Smooth muscle cell (in vitro differentiated cells): Measurements from ENCODE around the gene HLA-DRA. TPM values are rescaled to one million over a fixed set of nuclear protein-coding genes. Genes with fewer than 3 reads are reported as not detected.

ENCODE experiments used
- DNase-seq: peaks from one replicate; lab custom pipeline; 2025; ENCODE audit not compliant: unreplicated experiment; lab: John Stamatoyannopoulos, UW
- H2AFZ ChIP-seq: fragments of 200-600 bp; sonication (generic); 2 replicates; pipeline ENCODE4 v1.6.0; 2016; ENCODE audit warnings: antibody characterized with exemption, low read depth, mild to moderate bottlenecking
- H3F3A ChIP-seq: fragments of 200-600 bp; sonication (generic); 2 replicates; pipeline ENCODE4 v1.6.0; 2017; ENCODE audit warnings: antibody characterized with exemption, low read depth
- H3K27ac ChIP-seq: fragments of 200-600 bp; sonication (generic); 2 replicates; pipeline ENCODE4 v1.5.1; 2016; ENCODE audit warnings: low read depth, mild to moderate bottlenecking
- H3K27me3 ChIP-seq: fragments of 200-600 bp; sonication (generic); 2 replicates; pipeline ENCODE4 v1.6.1; 2016; ENCODE audit warnings: low read depth, mild to moderate bottlenecking
- H3K36me3 ChIP-seq: fragments of 200-600 bp; sonication (generic); 2 replicates; pipeline ENCODE4 v1.5.1; 2016; ENCODE audit warnings: low read depth
- H3K4me1 ChIP-seq: fragments of 200-600 bp; sonication (generic); 2 replicates; pipeline ENCODE4 v1.5.1; 2016; ENCODE audit warnings: low read depth
- H3K4me2 ChIP-seq: fragments of 200-600 bp; sonication (generic); 2 replicates; pipeline ENCODE4 v1.6.0; 2016; ENCODE audit warnings: mild to moderate bottlenecking
- H3K4me3 ChIP-seq: fragments of 200-600 bp; sonication (generic); 2 replicates; pipeline ENCODE4 v1.5.1; 2016; ENCODE audit warnings: mild to moderate bottlenecking
- H3K79me2 ChIP-seq: fragments of 200-600 bp; sonication (generic); 2 replicates; pipeline ENCODE4 v1.6.0; 2016; ENCODE audit warnings: low read depth, mild to moderate bottlenecking
- H3K9ac ChIP-seq: fragments of 200-600 bp; sonication (generic); 2 replicates; pipeline ENCODE4 v1.6.0; 2016; ENCODE audit warnings: low read depth
- H3K9me3 ChIP-seq: fragments of 200-600 bp; sonication (generic); replicated peaks from 2 replicates; pipeline ENCODE4 v1.5.1; 2016; ENCODE audit warnings: low read depth
- H4K20me1 ChIP-seq: fragments of 200-600 bp; sonication (generic); 2 replicates; pipeline ENCODE4 v1.6.0; 2016; ENCODE audit warnings: low read depth
- WGBS: methylation state at CpG from one replicate; pipeline ENCODE4 v1.1.7; 2016; ENCODE audit warnings: low lambda C conversion rate; 5-methylcytosine and 5-hydroxymethylcytosine counted together
- polyA plus RNA-seq: library from polyadenylated mRNA; unstranded; fragments of >200 nt; fragmentation: Nextera tagmentation; extraction: Ambion mirVana; gene quantifications from 2 replicates; pipeline ENCODE4 v1.2.1, GENCODE V29; 2016
- total RNA-seq: library from RNA; depleted of rRNA; stranded (reverse); fragments of >200 nt; gene quantifications from 2 replicates; pipeline ENCODE4 v1.2.3, GENCODE V29; 2014
- TF ChIP-seq, protein P1 (sequence below): fragments of 200-600 bp; sonication (generic); IDR thresholded peaks from 2 replicates; pipeline ENCODE4 v1.5.1; 2017; ENCODE audit warnings: borderline replicate concordance, mild to moderate bottlenecking, antibody characterized with exemption; ENCODE audit not compliant: insufficient read depth, poor library complexity, severe bottlenecking

The HLA-DRA gene
- total and polyA plus RNA-seq, 2 experiments from 2014 or later, result not detected

DNA sequence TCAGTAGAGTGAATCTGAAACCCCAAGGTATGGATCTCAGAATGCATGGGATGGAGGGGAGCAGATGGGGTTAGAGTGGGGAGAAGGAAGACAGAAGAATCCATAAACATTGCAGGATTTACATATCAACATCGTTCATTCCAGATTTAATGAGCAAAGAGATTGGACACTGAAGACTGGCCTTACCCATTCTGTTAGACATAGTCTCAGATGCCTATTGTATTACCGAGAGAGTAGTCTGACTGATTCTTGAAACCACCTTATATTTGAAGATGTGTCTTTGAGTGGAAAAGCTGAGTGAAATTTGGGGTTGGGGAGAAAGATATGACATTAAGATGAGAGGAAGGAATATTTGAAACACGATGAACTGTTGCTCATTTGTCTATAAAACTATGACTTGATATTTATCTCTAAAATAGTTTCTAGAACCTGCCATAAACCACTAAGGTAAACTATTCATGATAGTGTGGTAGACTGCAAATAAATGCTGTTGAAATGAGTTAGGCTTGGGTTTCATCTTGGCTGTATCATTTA is 5.7 kb downstream of the HLA-DRA start:
- Histone ChIP-seq H2AFZ (no peak overlapping the region), H3K4me2 (no peak overlapping the region), H3K36me3 (no peaks in the 10 kb centered on the region), H3K27ac (no peak overlapping the region), H3K4me1 (no peaks in the 10 kb centered on the region), H3K79me2 (no peaks in the 10 kb centered on the region), H3K27me3 (peaks cover 12% of the 10 kb centered on the region), H4K20me1 (no peaks in the 10 kb centered on the region), H3K4me3 (no peak overlapping the region), H3F3A (no peaks in the 10 kb centered on the region), H3K9ac (no peak overlapping the region), H3K9me3 (no peaks in the 10 kb centered on the region)
- DNase-seq, result no peak
- TF ChIP-seq, protein P1, sequence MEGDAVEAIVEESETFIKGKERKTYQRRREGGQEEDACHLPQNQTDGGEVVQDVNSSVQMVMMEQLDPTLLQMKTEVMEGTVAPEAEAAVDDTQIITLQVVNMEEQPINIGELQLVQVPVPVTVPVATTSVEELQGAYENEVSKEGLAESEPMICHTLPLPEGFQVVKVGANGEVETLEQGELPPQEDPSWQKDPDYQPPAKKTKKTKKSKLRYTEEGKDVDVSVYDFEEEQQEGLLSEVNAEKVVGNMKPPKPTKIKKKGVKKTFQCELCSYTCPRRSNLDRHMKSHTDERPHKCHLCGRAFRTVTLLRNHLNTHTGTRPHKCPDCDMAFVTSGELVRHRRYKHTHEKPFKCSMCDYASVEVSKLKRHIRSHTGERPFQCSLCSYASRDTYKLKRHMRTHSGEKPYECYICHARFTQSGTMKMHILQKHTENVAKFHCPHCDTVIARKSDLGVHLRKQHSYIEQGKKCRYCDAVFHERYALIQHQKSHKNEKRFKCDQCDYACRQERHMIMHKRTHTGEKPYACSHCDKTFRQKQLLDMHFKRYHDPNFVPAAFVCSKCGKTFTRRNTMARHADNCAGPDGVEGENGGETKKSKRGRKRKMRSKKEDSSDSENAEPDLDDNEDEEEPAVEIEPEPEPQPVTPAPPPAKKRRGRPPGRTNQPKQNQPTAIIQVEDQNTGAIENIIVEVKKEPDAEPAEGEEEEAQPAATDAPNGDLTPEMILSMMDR, result no peak
- WGBS, result 75% methylated on average over 3 of the region's 3 CpGs

DNA sequence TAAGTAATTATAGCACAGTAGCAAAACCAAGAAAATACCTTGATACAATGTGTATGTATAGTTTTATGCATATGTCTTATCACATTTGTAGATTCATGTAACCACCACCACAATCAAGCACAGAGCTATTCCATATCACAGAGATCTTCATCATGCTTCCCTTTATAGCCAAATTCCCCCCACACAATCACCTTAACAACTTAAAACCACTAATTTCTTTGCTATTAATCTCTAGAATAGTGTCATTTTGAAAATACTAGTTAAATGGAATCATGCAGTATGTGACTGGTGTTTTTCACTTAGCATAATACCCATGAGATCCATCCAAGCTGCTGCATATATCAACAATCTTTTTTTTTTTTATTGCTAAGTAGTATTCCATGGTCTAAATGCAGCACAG is 8.2 kb downstream of the HLA-DRA start:
- DNase-seq, result no peak
- TF ChIP-seq, protein P1, result no peak

DNA sequence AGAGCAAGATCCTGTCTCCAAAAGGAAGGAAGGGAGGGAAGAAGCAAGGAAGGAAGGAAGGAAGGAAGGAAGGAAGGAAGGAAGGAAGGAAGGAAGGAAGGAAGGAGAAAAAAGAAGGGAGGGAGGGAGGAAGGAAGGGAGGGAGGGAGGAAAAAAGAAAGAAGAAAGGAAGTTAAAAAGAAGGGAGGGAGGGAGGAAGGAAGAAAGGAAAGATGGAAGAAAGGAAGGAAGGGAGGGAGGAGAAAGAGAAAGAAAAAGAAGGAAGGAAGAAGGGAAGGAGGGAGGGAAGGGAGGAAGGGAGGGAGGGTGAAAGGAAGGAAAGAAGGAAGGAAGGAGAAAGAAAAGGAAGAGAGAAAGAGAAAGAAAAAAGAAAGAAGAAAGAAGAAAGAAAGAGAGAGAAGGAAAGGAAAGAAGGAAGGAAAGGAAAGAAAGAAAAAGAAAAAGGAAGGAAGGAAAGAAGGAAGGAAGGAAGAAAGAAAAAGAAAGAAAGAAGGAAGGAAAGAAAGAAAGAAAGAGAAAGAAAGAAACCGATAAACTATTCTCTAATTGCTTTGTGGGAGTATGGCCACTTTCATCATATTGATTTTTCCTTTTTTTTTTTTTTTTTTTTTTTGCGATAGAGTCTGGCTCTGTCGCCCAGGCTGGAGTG is 9.5 kb downstream of the HLA-DRA start:
- Histone ChIP-seq H3K4me3 (no peak overlapping the region), H3K9me3 (no peaks in the 10 kb centered on the region), H2AFZ (no peak overlapping the region), H3K79me2 (no peaks in the 10 kb centered on the region), H3K4me2 (no peak overlapping the region), H3F3A (no peaks in the 10 kb centered on the region), H3K4me1 (no peaks in the 10 kb centered on the region), H3K36me3 (no peaks in the 10 kb centered on the region), H3K27me3 (peaks cover 6% of the 10 kb centered on the region), H3K9ac (no peak overlapping the region), H4K20me1 (no peaks in the 10 kb centered on the region), H3K27ac (no peak overlapping the region)
- TF ChIP-seq, protein P1, result no peak
- no peak for DNase-seq
- WGBS, result 85% methylated on average over 3 of the region's 3 CpGs

More for the DNA sequence above, 8.2 kb downstream of the HLA-DRA start:
- Histone ChIP-seq H4K20me1 (no peaks in the 10 kb centered on the region), H3K27me3 (peaks cover 12% of the 10 kb centered on the region), H3K9me3 (no peaks in the 10 kb centered on the region), H3F3A (no peaks in the 10 kb centered on the region), H3K79me2 (no peaks in the 10 kb centered on the region), H3K4me1 (no peaks in the 10 kb centered on the region), H3K36me3 (no peaks in the 10 kb centered on the region), H3K4me2 (no peak overlapping the region), H2AFZ (no peak overlapping the region), H3K9ac (no peak overlapping the region), H3K4me3 (no peak overlapping the region), H3K27ac (no peak overlapping the region)

DNA sequence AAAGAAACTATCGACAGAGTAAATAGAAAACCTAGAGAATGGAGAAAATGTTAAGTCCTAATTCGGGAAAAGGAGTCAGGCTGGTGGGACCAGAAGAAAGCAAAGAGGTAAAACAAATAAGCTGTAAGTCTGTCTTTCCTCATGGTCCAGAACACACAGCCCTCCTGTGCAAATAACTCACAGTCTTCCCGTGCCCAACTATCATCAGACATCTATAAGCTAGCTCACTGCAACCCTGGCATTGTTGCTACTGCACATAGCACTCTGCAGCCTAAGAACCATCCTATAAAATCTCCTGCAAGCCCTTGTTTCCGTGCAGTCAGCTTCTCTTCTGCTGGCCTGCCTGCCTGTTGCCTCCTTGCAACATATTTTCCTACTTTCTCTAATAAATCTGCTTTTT is 17.4 kb downstream of the HLA-DRA start:
- Histone ChIP-seq H3K4me3 (no peak overlapping the region), H3K4me1 (no peaks in the 10 kb centered on the region), H3K4me2 (no peak overlapping the region), H3K79me2 (no peaks in the 10 kb centered on the region), H3K9ac (no peak overlapping the region), H2AFZ (no peak overlapping the region), H4K20me1 (no peaks in the 10 kb centered on the region), H3K36me3 (no peaks in the 10 kb centered on the region), H3K27ac (no peak overlapping the region), H3K9me3 (no peaks in the 10 kb centered on the region), H3K27me3 (no peaks in the 10 kb centered on the region), H3F3A (no peaks in the 10 kb centered on the region)
- TF ChIP-seq, protein P1, result no peak
- 74% methylated on average over 4 of the region's 4 CpGs for WGBS
- DNase-seq, result no peak
